GM18870 (cell line): ENCODE results near the gene FHIT.

Experiments used
- ATAC-seq: cut with Tn5 transposase; IDR thresholded peaks from one replicate; pipeline ENCODE4 v1.9.1; 2021; ENCODE audit warnings: moderate library complexity; ENCODE audit not compliant: unreplicated experiment

The FHIT gene

DNA sequence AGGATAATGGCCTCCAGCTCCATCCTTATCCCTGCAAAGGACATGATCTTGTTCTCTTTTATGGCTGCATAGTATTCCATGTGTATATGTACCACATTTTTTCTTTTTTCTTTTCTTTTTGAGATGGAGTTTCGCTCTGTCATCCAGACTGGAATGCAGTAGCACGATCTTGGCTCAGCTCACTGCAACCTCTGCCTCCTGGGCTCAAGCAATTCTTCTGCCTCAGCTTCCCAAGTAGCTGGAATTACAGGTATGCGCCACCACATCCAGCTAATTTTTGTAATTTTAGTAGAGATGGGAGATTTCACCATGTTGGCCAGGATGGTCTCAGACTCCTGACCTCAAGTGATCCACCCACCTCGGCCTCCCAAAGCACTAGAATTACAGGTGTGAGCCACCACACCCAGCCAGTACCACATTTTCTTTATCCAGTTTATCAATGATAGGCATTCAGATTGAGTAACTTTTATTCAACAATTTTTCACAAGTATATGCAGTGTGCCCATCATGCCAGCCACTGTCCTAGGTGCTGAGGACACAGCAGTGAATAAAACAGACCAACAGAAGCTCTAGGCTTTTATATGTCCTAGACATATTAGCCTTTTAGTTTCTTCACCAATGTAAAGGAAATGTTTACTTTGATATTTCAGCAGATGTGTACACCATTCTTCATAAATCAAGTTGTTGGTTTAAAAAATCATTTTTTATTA is 815.2 kb downstream of the FHIT start:
- ATAC-seq, result no peak

DNA sequence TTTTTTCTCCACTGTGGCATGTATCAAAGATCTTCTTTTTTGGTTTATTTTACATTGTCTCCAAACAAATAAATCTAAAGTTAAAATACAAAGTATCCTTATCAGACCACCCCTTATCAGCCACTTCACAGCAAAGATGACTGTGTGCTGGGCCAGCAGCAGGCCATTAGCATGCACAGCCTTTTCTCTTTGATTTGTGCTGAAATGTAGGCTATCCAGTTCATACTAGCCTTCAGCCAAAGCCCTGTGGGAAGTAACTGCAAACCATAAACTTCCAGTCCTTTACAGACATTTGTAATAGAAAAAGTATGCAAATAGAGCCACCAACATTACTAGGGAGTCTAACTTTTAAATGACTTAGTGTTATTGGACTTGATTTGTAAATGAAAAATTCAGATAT is 816.3 kb downstream of the FHIT start:
- no peak for ATAC-seq

DNA sequence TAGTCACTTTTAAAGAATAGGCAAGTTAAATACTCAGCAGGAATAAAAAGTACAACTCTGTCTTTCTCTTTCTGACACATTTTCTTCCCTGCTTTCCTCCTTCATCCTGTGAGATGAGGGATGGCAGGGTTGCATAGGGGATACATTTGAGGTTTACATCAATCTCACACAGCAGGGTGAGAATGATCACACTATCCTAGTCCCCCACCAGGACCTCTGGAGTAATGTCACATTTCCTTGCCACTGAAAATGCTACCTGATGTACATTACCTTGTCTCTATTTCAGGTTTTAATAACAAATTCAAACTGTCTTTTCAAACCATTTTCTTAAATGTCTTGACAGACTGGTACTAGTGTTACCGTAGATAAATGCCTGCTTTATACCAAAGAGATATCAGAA is 816.9 kb downstream of the FHIT start:
- ATAC-seq, result no peak

DNA sequence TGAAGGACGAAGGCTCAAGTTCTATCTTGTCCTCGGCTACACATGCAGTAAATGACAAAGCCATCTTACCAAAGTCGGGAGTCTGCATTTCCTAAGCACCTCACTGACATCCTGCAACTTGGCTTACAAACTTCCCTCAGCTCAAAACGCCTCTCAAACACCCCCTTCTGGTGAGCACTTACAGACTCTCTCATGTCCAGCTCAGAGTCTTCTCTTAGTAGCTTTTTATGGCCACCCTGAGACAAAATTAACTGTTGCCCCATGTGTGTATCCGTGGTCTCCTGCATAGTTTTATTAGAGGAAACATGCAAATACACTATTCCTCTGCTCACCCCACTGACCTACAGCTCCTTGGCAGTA is 819.7 kb downstream of the FHIT start:
- no peak for ATAC-seq

DNA sequence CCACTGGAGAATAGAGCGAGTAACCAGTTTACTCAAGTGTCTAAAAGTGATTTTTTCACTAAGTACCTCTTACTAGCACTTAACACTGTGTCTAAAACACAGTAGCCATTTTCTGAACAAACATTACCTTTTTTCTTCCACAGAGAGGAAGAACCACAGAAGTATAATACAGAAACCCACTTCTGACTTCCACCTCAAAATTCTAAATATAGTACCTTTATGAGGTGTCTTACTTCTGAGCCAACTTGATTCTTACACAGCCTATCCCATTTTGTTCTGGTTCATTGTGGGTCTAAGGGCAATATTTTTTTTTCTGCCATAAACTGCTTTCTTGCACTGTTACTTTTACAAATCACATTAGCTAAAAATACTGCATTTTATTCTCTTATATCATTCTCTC is 821.0 kb downstream of the FHIT start:
- ATAC-seq, result no peak

DNA sequence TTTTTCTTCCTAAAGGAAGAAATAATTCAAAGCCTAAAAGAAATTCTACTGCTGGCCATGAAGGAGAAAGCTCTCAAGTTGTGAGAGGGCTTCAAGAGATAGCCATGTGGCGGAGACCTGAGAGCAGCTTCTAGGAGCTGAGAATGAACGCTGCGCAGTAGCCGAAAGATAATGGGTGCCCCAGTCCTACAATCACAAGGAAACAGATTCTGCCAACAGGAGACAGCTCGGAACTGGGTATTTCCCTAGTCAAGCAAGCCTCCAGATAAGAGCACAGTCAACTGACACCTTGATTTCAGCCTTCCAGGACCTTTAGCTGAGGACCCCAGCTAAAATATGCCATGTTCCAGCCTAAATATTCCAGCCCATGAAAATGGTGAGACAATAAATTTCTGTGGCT is 824.1 kb downstream of the FHIT start:
- ATAC-seq, result no peak

DNA sequence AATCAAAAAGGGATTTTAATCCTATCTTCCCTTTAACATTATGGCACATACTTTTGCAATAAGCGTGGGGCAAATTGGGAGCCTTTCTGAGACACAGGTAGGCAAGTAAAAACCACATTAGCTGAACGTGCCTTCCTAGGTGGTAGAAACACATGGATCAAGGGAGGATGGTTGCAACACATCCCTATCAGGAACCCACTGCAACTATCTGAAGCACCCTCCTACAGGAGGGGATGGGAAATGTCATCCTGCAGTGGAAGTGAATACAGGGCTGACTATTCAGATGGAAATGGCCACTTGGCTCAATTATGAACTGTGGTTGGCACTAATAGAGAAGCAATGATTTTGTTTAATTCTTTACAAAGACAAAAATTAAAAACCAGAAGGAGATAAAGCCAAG is 826.3 kb downstream of the FHIT start:
- no peak for ATAC-seq

DNA sequence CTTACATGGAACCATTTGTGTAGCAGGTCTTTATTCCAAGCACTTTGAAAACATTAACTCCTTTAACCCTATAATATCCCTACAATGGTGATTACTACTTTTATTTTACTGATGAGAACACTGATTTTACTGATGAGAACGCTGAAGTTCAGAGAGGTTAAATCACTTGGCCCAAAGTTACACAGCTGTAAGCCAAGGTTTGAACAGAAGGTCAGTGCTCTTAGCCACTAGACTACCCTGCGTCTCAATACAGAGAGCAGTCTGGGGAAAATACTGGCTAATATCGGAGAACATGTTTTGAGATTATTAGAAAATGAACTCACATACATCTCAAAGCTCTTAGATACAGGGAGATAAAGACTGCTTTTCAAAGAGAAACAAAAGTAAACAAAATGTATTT is 827.2 kb downstream of the FHIT start:
- ATAC-seq, result no peak

DNA sequence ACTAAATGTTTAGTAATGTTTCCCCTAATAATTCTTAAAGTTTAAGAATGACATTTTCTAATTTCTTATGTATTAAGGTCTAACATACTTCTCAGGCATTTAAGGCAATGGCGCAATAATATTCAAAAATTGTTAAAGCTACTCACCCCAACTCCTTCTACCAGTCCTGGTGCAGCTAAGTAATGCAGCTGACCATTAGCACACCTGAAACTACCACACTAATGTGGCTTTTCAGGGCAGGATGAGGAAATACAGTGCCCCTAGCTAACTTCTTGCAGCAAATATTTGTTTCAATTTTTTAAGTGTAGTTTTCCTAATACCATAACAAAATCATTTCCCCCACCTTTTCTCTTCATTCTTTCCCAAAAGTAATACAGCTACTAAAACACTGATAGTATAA is 827.7 kb downstream of the FHIT start:
- ATAC-seq, result no peak

DNA sequence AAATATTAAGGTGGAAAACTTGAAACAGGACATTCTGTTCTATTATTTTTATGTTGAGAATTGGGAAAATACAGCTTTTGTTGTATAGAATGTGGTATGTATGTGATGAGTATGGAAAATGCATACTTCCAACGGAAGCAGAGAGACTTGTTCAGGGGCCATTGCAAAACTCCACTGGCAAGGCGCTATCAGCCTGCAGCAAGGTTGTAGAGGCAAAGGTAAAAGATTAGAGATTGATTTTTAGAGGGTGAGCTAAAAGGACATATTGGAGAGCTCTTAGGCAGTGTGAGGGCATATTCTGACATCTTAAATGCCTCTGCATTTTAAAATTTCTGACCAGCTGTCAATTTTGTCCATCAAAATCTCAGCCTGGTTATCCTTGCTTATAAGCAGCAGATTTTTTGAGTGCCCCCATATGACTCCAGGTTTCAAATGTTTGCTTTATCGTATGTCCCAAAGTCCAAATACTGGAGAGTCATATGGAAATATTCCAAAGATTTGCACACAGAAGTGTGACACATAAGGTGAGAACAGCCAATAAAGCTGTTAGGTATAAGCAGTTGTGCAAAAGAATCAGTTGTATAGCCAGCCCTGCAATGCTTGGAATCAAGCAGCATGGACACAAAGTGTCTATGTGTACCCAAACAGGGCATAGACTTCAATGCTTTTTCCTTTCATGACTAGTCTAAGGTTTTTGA is 829.4 kb downstream of the FHIT start:
- no peak for ATAC-seq

DNA sequence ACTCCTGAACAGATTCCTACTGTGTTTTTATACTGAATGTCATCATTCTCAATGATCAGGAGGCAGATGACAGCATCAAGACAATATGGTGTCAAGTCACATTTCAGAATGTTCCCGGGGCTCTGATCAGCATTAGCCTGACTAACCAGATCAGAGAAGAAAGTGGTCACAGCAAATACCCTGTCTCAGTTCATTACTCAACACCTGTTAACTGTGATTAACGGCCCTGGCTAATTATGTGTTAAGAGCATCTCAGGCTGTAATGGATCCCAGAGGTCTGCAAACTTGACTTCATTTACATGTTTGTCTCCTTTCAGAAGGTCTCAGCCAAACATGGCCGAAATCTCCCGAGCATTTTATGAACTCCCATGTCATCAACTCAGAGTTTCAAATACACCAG is 833.7 kb downstream of the FHIT start:
- no peak for ATAC-seq

DNA sequence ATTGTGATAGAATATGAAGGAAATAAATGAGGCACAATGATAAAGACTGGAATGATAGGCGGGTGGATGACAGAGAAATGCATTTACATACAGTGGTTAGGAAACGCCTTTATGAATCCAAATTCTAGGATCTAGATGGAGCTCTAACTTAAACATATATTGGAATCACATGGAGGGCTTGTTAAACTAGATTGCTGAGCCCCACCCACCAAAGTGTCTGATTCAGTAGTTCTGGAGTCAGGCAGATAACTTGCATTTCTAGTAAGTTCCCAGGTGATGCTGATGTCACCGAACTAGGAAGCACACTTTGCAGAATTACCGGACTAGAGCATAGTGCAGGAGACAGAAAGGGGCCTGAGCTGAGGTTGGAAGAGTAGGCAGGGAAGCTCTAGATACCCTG is 837.2 kb downstream of the FHIT start:
- no peak for ATAC-seq

DNA sequence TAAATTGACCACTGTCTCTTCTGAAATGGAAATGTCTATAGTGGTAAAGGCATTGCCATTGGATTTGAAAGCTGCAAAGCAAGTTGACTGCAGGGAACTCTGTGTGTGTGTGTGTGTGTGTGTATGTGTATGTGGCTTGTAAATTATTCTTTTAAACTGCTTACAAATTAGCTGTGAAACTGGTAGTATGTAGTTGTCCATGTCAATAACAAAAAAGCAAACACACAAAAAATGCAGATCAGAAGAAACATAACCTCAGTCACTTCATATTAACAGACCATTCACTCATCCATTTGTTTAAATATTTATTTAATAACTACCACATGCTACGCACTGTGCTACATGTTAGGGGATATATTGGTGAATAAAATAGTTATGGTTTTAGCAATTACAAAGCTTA is 837.7 kb downstream of the FHIT start:
- ATAC-seq, result no peak

DNA sequence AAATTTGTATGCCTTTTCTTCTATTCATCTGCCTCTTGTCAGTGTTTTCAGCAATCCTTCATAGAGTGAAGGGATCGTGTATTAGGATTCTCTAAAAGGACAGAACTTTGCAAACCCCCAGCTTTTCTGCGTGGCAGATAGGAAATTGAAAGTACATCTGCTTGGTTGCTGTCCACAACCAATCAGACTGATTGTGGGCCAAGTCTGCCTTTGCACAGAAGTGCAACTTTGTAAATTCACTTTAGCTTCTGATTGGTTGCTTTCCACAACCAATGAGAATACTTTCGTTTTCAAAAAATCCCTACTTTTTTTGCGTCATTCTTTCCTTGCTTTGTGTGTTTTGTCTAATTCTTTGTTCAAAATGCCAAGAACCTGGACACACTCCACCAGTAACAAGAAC is 847.4 kb downstream of the FHIT start:
- ATAC-seq, result no peak

DNA sequence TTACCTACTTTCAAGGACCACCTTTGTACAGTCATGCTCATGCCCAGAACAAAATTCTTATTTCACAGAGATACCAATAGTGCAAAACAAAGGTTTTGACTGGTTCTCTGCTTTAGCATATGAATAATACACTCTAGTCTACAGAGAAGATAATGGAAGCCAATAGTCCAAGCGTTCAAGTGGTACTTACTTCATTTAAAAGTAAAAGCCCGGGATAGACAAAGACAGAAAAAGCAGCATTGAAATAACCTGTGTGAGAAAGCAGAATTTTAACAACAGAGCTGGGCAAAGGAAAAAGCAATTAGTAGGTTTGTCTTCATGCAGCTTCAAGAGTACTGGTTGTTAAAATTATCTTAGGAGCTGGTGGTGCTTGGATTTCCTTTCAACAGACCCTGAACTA is 848.3 kb downstream of the FHIT start:
- no peak for ATAC-seq

DNA sequence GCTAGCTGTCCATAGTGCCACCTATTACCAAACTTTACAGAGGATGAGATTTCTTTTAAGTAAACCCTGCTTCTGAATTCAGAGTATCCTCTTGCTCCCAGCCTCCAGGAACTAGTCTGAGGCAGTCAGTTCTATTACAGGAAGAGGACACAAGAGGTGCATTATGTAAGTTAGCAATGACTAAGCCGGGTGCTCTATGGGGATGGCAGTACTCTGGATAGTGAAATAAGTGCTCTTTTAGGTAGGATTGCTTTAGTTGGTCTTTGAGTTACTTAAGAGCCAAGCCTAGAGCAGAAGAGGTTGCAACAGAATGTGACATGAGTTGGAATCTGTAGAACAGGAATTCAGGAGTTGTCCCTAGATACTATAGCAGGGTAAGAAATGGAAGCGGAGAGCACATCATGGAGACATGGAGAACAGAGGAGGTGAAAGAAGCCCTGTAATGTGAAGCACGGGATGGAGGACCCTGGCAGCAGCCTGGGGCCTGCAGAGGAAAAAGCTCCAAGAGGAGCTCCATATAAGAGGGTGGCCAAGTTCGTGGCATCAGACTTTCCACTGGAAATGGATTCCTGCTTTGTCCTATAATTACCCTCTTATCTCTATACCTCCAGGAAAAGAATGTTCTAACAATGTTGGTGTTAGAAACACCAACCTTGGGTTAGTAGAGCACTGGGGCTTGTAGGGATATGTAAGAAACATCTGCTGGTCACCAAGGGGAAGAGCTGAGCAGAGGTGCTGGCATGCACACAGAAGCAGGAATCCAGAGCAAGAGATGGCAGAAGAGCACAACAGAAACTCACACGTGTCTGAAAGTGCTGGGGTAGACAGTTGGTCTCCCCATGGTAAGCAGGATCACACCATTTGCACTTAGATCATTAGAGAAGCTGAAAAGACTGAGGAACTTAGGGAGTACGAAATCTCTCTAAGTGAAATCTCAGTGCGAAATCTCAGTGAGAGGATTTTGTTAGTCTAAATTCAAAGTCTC is 851.1 kb downstream of the FHIT start:
- ATAC-seq, result no peak

DNA sequence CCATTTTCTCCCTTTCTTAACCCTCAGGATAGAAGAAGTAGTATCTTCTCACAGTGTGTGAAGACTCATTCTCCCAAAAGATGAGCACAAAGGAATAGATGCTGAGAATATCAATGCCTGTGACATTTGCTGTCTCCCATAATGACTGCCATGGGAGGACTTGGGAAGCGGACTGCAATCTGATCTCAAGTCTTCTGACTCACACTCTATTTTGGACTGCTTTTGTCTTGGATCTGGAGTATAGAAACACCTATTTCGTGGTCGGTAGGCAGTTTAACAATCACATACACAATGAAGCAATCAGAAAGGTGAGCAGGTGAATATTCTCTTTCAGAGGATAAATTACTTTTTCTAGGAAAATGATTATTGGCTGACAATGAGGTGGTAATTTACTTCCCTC is 852.0 kb downstream of the FHIT start:
- ATAC-seq, result no peak

DNA sequence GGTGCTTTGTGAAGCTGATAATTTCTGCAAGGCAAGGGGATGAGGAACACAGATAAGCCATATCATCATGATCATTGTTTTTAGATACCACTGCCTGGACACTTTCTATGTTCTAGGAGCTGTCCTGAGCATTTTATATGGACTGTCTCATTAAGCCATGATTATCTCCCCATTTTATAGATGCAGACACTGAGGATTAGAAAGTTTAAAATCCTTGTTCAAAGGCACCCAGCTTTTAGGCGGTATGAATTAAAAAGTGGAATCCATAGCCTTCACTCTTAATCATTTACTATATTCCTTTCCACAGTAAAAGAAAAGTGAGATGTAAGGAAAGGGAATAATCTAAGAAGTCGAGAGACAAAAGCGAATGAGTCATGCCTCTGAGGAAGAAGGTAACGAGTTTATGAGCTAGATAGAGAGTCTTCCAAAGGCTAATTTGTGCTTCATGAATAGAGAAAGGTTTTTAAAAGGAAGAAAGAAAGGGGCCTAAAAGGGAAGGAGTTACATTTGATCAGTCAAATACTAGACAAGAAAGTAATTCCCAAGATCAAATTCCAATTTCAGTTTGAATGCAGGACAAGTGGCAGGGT is 856.0 kb downstream of the FHIT start:
- no peak for ATAC-seq

DNA sequence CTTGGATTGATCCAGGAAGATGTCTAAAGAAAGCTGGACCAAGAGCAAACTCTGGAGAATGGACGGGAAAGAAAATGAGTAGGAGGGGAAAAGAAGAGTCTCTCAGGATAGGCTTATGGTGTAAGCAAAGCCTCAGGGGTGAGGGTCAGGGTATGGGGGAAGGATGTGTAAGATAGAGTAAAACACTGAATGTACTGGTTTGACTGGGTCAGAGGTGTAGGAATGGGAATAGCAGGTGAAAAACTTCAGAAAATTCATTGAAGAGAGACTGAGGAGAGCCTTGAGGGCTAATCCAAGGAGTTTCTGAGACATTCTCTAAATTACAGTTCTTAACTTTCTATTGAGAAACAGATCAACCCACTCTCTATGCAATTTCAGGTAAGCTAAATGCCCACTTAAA is 857.3 kb downstream of the FHIT start:
- ATAC-seq, result no peak

DNA sequence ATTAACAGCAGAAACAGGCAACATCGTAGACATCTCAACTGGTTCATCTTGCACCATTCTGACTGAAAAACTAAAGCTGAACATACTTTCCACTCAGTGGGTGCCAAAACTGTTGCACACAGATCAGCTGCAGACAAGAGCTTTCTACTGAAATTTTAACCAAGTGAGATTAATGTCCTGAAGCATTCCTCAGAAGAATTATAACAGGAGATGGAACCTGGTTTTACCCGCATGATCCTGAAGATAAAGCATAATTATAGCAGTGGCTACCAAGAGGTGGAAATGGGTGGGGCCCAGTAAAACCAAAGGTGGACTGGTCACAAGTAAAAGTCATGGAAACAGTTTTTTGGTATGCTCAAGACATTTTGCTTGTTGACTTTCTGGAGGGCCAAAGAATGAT is 858.8 kb downstream of the FHIT start:
- ATAC-seq, result no peak

DNA sequence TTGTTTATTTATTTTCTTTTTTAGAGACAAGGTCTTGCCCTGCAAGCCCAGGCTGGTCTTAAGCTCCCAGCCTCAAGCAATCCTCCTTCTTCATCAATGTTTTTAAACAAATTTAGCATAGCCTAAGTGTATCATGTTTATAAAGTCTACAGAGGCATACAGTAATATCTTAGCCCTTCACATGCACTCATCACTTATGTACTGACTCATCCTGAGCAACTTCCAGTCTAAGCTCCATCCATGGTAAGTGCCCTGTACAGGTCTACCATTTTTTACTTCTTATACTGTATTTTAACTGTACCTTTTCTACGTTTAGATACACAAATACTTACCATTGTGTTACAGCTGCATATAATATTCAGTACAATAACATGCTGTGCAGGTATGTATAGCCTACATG is 860.0 kb downstream of the FHIT start:
- no peak for ATAC-seq
